Esophagus squamous epithelium (tissue), 4 donors: ENCODE results near the gene VRK3.

Experiments used
- CTCF ChIP-seq, 6 experiments: fragments of 450-650 bp in 4 of 6; fragments of 200-600 bp in 2 of 6; sonication (generic) in 2 of 6; IDR thresholded peaks; one replicate each; pipeline ENCODE4 v1.5.1; 2016 to 2019; ENCODE audit warnings: antibody characterized with exemption in 6 of 6, mild to moderate bottlenecking in 4 of 6, moderate library complexity in 4 of 6
- POLR2A ChIP-seq, 4 donors: fragments of 450-650 bp; IDR thresholded peaks; one replicate each; pipeline ENCODE4 v1.6.1; 2017; ENCODE audit warnings: antibody characterized with exemption in 4 of 4, mild to moderate bottlenecking in 4 of 4, moderate library complexity in 3 of 4

- TF ChIP-seq POLR2A (IDR thresholded peaks at IDR 0.05) (no peak), CTCF (IDR thresholded peaks at IDR 0.05) (no peak)
Observed at GRCh38 chr19:49975051-49975450, 50.1 kb downstream of the VRK3 start.
